HAP-1 (cell line): ENCODE data around the gene C10orf88.
A peak's percentile ranks its signal among the peaks of the same experiment; 100 is the strongest.
"Not testable (repeated sequence)": the region's sequence is repeated elsewhere in the genome, so short reads cannot be mapped to it uniquely, and the experiment has no call there.

Experiments used
- DNase-seq, 2 experiments: peaks; one replicate each; pipeline ENCODE4 v3.0.0-alpha.2; 2016 to 2020; ENCODE audit warnings: low spot score in 2 of 2
- H3K27me3 ChIP-seq: fragments of 250-450 bp; sonication (Bioruptor Pico); 2 replicates; pipeline ENCODE4 v1.5.1; 2020; ENCODE audit warnings: low read depth, mild to moderate bottlenecking, moderate library complexity
- H3K36me3 ChIP-seq: fragments of 250-450 bp; sonication (Bioruptor Pico); replicated peaks from 2 replicates; pipeline ENCODE4 v1.5.1; 2020; ENCODE audit warnings: mild to moderate bottlenecking
- H3K4me1 ChIP-seq: fragments of 250-450 bp; sonication (Bioruptor Pico); 2 replicates; pipeline ENCODE4 v1.5.1; 2020; ENCODE audit warnings: mild to moderate bottlenecking
- H3K4me3 ChIP-seq: fragments of 250-450 bp; sonication (Bioruptor Pico); 2 replicates; pipeline ENCODE4 v1.5.1; 2020; ENCODE audit warnings: mild to moderate bottlenecking, moderate library complexity
- H3K9me3 ChIP-seq: fragments of 250-450 bp; sonication (Bioruptor Pico); 2 replicates; pipeline ENCODE4 v1.5.1; 2020; ENCODE audit warnings: mild to moderate bottlenecking, moderate library complexity
- in situ Hi-C: fragments of 300-500 bp; cut with MboI; formaldehyde crosslinking; loops from 3 replicates; pipeline ENCODE4 v1.14.3; 2020; ENCODE audit warnings: low sequenced_read_pairs, inconsistent platforms, mixed read lengths

C10orf88 gene

DNA sequence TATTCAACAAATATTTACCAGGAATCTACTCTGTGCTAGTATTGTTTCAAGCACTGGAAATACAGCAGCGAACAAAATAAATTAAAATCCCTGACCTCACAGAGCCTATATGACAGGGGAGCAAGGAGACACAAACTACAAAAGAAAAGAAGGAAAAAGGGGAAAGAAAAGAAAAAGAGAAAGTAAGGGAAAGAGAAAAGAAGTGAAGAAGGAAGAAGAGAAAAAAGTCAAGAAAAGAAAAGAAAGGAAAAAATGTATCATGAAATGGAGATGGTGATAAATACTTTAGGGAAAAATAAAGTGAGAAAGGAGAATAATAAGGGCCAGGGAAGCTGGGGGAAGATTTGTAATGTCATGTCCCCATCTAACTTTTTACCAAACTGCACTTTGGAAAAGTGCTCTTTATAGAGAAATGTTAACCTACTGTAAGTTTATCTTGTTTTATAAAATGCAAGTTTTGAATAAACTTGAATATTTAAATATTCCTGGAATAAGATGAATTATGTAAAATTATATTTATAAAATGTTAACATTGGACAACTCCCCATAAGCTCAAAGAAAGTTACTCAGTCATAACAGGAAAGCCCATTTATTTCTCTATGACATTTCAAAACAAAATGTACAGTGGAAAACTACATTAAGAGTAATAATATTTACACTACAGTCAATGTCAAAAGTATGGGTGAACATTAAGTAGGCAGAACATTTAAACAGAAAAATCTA is 14.7 kb downstream of the C10orf88 start:
- DNase-seq, result no peak
- peaks cover 14% of the 10 kb centered on the region for H3K36me3 ChIP-seq
- in situ Hi-C loops, result no loop called here

DNA sequence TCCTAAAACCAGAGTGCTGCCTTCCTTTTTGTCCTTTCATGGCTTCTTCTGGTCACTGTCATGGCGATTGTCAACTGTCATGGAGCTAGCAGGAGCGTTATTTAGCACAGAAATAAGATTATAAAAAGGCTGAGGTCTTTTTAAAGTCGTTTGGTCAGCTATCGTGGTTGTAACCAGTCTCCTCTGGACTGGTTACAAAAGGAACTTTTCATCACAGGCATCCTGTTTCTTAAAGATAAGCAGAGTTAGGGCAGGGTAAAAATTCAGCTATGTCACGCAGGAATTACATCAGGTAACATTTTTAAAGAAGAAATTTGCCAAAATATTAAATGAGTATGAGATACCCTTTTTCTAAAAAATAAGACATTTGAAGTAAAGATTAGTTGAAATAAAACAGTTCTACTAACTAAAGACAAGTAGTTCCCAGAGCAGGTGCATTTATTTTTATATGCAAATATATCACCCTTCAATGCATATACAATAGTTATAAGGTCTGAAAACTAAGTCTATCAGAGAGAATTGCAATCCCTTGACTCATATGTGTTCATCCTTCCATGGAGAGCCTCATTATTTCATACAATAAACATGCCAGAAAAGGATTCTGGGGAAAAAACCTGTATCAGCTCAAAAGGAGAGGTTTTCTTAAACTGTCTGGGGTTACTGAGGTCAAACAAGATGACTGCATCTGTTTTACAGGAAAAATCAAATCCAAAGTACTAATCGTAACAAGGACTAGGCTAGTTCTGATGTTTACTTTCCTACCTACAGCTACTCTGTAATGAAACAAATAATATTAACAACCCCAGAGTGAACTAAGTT is 22.7 kb downstream of the C10orf88 start:
- Histone ChIP-seq H3K9me3 (no peaks in the 10 kb centered on the region), H3K4me3 (no peak overlapping the region), H3K27me3 (no peaks in the 10 kb centered on the region), H3K4me1 (no peaks in the 10 kb centered on the region), H3K36me3 (peaks cover 3% of the 10 kb centered on the region)
- in situ Hi-C loops, result no loop called here
- DNase-seq, result no peak

More for the DNA sequence above, 14.7 kb downstream of the C10orf88 start:
- H3K9me3 ChIP-seq, result no peaks in the 10 kb centered on the region
- no peak overlapping the region for H3K4me3 ChIP-seq
- no peaks in the 10 kb centered on the region for H3K27me3 ChIP-seq
- no peaks in the 10 kb centered on the region for H3K4me1 ChIP-seq

DNA sequence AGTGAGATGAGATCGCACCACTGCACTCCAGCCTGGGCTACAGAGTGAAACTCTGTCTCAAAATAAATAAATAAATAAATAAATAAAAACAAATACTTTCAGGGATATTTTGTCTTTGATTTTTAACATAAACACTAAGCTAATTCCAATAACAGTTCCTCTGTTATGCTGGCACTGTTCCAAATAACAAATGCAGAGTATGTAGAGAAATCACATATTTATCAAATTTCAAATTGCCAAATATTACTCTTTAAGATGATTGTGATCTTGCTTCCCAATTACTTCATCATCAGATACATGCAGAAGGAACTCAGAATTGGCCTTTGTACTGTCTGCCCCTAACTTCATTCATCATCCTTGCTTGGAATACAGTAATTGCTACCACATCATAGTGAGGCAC is 23.9 kb downstream of the C10orf88 start:
- no peaks in the 10 kb centered on the region for H3K9me3 ChIP-seq
- no peaks in the 10 kb centered on the region for H3K4me1 ChIP-seq
- no peaks in the 10 kb centered on the region for H3K27me3 ChIP-seq
- in situ Hi-C loops, result no loop called here
- H3K36me3 ChIP-seq, result no peaks in the 10 kb centered on the region
- H3K4me3 ChIP-seq, result no peak overlapping the region
- DNase-seq, result no peak

DNA sequence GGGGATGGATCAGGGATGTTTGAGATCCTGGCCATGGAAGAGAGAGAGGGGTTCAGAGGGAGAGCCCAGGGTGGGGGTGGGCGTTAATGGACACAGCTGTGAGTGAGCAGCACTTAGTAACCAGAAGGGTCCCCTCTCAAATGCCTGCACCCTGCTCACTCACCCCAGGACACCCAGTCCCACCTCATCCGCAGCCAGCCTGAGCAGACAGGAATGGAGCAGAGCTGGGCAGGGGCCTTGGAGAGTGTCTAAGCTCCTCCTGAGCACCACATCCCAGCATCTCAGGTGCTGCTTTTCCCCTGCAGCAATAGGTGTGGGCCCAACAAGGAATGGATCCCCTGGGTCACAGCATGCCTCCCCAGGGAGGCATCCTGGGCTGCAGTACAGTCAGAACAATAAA is 38.3 kb downstream of the C10orf88 start:
- Histone ChIP-seq H3K9me3 (no peaks in the 10 kb centered on the region), H3K27me3 (no peaks in the 10 kb centered on the region), H3K36me3 (no peaks in the 10 kb centered on the region), H3K4me3 (no peak overlapping the region), H3K4me1 (no peaks in the 10 kb centered on the region)
- in situ Hi-C loops, result no loop called here
- no peak for DNase-seq

DNA sequence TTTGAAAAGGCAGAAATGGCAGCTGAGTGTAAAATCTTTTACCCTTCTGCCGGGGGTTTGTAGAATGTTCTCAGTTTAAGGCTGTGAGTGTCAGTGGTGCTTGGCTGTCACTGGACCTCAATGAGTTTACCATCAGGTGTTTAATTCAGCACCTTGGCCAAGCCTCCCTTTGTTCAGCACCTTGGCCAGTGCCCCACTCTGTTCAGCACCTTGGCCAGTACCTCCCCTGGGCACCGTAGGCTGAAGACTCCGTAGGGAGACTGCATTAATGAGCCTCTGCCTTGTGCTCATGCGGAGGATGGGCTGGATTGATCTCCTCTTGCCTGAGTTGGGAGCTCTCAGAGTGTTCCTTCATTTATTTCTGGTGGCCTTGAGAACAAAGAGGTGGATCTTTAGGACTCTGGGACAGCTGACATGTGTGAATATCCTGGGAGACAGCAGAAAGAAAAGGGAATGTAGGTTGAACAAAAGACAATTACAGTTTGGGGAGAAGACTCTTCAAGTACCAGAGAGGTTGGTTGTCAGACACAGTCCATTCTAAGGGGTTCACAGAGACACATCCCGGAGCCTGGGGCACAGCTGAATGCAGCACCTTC is 42.0 kb downstream of the C10orf88 start:
- peak; percentile 28 to 76 for DNase-seq
- in situ Hi-C loops, result no loop called here
- Histone ChIP-seq H3K9me3 (no peaks in the 10 kb centered on the region), H3K27me3 (no peaks in the 10 kb centered on the region), H3K4me1 (no peaks in the 10 kb centered on the region), H3K36me3 (no peaks in the 10 kb centered on the region), H3K4me3 (no peak overlapping the region)

DNA sequence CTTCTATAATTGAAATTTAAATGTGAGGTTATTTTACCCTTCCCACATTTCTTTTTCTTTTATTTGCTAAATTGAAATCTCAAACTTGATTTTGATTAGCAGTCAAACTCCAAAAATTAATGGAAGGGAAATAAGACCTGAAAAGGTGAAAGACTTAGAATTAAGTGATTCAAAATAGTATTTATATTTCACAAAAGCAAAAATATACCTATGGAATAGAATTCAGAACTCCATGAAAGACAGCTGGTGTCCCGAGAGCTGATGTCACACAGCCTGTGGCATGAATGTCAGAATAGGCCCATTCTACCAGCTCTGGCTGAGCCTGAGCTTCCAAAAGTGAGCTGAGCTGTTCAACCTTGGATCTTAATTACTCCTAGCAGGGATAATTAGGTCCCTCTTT is 43.7 kb downstream of the C10orf88 start, which contains the start of gene FAM24A:
TSS of gene FAM24A (plus strand) at position 301 of the 400 bp plus-strand sequence. CDS start 1,025 bp downstream, outside the sequence.
- H3K4me3 ChIP-seq, result no peak within 1 kb of the TSS
- DNase-seq, result no peak
- H3K36me3 ChIP-seq, result no peaks in the 10 kb centered on the region
- H3K9me3 ChIP-seq, result no peaks in the 10 kb centered on the region
- H3K4me1 ChIP-seq, result no peaks in the 10 kb centered on the region
- in situ Hi-C loops, result no loop called here
- no peaks in the 10 kb centered on the region for H3K27me3 ChIP-seq

DNA sequence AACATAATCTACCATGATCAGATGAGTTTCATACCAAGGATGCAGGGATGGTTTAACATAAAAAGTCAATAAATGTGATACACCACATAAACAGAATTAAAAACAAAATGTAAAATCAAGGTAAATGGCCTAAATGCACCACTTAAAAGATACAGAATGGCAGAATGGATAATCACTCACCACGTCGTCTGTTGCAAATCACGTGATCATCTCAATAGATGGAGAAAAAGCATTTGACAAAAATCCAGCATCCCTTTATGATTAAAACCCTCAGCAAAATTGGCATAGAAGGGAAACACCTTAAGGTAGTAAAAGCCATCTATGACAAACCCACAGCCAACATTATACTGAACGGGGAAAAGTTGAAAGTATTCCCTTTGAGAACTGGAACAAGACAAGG is 50.2 kb downstream of the C10orf88 start:
- H3K36me3 ChIP-seq, H3K4me1 ChIP-seq, H3K4me3 ChIP-seq, DNase-seq, H3K9me3 ChIP-seq, H3K27me3 ChIP-seq, in situ Hi-C loops: not testable (repeated sequence)

DNA sequence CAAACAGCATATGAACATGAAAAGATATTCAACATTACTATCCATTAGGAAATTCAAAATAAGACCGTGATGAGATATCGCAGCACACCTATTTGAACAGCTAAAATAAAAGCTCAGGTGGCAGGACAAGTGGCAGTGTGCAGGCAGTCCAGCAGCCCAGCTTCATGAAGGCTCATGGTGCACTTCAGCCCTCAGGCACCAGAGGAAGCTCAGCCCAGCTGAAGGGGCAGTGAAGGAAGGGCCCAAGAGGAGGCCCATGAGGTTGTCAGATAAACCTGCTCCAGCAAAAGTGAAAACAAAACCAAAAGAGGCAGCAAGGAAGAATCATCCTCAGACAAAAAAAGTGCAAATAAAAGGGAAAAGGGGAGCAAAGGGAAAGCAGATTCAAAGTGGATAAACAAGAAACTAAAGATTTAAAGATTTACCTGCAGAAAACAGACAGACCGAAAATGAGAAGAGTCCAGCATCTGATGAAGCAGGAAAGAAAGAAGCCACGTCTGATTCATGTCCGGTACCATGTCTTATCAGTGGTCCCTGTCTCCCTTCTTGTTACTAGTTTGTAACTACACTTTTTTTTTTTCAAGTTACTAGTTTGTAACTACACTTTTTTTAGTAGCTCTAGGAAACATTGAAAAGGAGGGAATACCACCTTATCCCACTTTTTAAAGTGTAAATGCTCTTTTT is 59.6 kb downstream of the C10orf88 start:
- in situ Hi-C loops, result no loop called here
- Histone ChIP-seq H3K4me3 (no peak overlapping the region), H3K9me3 (no peaks in the 10 kb centered on the region), H3K27me3 (no peaks in the 10 kb centered on the region), H3K36me3 (no peaks in the 10 kb centered on the region), H3K4me1 (no peaks in the 10 kb centered on the region)
- no peak for DNase-seq

DNA sequence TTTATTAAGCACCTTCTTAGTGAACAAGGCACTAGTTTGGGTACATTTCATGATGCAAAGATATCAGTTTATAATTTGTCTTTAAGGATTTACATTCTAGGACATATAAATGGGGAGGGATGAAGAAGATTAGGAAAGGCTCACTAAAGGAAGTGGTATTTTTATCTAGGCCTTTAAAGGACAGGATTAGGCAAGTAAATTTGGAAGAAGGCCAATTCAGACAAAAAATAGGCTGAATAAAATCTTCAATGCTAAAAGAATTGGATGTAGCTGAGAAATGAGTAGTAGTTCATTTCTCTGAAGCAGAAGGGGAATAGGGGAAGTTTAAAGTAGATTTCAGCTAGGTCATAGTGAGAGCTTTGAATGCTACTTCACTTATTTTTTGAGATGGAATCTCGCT is 69.9 kb downstream of the C10orf88 start:
- no peak for DNase-seq
- no peaks in the 10 kb centered on the region for H3K36me3 ChIP-seq
- H3K4me3 ChIP-seq, result no peak overlapping the region
- 0 out of 2 replicates have a peak, but pooled peaks cover 4% of the 10 kb centered on the region for H3K27me3 ChIP-seq
- in situ Hi-C loops, result no loop called here
- H3K9me3 ChIP-seq, result no peaks in the 10 kb centered on the region
- no peaks in the 10 kb centered on the region for H3K4me1 ChIP-seq

DNA sequence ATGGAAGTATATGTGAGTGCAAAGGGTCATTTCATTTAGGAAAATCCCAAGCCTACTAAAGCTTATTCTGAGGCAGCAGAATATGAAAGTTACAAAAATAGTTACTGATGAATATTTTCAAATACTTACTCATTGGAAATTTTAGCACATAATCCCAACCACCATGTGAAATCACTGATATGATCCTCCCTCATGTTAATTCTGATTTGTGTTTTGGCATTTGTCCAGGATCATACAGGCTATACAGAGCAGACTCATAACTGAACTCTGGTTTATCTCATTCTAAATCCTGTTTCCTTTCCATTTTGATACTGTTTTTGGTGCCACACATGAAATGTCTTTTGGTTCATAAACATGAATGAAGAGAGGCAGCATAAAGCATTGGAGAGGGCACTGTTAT is 71.3 kb downstream of the C10orf88 start:
- Histone ChIP-seq H3K9me3 (no peaks in the 10 kb centered on the region), H3K36me3 (no peaks in the 10 kb centered on the region), H3K4me3 (no peak overlapping the region), H3K27me3 (0 out of 2 replicates have a peak, but pooled peaks cover 4% of the 10 kb centered on the region), H3K4me1 (no peaks in the 10 kb centered on the region)
- in situ Hi-C loops, result no loop called here
- no peak for DNase-seq
